Measurements from ENCODE around the gene PITPNC1. TPM values are rescaled to one million over a fixed set of nuclear protein-coding genes. Genes with fewer than 3 reads are reported as not detected.

The PITPNC1 gene
- total RNA-seq, 1 donor from 2014 or later, result 8.1 TPM

DNA sequence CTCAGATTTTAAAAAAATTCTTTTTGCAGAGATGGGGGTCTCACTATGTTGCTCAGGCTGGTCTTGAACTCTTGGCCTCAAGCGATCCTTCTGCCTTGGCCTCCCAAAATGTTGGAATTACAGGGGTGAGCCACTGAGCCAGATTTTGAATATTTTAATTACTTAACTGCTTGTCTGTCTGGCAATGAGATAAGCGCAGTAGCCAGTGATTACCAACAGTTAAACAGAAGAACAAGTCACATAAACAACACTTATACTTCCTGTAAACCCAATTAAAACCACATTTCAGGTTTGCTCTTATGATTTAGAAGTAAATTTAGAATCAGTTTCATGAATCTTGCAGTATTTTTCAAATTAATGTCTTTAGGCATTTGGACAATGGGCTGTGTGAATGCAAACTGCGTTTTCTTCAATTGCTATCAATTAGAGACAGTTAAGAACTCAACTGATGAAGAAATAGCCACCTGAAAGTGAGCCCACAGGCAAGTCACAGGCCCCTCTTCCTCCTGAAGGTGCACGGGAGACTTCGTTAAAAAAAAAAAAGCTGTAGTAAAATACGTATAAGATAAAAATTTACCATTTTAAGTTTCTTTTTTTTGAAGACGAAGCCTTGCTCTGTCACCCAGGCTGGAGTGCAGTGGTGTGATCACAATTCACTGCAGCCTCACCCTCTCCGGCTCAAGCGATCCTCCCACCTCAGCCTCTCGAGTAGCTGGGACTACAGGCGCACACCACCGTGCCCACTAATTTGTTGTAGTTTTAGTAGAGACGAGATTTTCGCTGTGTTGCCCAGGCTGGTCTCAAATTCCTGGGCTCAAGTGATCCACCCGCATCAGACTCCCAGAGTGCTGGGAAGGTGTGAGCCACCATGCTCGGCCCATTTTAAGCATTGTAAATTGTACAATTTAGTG, 73.0 kb downstream of the PITPNC1 start:
- H3K27ac ChIP-seq, result no peak overlapping the region
- no peak for DNase-seq (ENCODE audit: extremely low spot score in 2 of 2)

DNA sequence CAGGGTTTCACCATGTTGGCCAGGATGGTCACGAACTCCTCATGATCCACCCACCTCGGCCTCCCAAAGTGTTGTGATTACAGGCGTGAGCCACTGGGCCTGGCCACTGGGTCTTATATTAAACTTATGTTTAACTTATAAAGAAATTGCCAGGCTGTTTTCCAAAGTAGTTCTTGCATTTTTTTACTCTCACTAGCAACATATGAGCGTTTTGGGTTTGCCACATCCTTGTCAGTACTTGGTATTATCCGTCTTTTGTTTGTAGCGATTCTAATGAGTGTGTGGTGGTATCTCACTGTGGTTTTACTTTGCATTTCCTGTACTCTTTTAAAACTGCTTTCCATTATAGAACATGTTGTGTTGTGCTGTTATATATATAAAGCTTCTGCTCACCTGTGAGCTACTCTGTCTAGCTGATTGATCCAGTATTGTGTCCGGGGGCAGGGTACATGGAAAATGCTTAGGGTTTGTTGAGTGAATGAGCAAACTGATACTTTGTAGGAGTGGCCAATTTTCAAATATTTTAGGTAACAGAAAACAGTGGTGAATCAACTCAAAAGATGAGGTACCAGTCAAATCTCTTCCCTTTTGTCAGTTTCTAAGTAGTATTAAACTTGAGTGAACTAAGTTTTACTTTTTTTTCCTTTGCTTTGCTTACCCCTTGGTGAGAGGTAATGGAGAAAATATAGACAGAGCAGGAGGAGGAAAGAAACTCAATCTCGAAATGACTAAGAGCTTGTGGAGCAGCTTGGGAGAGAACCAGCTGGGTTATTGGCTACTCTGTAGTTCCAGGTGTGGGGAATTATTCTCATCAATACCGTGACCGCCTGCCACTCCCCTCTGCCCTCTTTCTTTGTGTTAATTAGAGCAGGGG, 75.8 kb downstream of the PITPNC1 start:
- no peaks in the 10 kb centered on the region for H3K27me3 ChIP-seq
- TF ChIP-seq POLR2A (IDR thresholded peaks at IDR 0.05) (no peak), POLR2AphosphoS5 (IDR thresholded peaks at IDR 0.05; ENCODE audit: insufficient read depth in 1 of 2, low read depth in 1 of 2) (no peak)
- TF ChIP-seq, protein P1, sequence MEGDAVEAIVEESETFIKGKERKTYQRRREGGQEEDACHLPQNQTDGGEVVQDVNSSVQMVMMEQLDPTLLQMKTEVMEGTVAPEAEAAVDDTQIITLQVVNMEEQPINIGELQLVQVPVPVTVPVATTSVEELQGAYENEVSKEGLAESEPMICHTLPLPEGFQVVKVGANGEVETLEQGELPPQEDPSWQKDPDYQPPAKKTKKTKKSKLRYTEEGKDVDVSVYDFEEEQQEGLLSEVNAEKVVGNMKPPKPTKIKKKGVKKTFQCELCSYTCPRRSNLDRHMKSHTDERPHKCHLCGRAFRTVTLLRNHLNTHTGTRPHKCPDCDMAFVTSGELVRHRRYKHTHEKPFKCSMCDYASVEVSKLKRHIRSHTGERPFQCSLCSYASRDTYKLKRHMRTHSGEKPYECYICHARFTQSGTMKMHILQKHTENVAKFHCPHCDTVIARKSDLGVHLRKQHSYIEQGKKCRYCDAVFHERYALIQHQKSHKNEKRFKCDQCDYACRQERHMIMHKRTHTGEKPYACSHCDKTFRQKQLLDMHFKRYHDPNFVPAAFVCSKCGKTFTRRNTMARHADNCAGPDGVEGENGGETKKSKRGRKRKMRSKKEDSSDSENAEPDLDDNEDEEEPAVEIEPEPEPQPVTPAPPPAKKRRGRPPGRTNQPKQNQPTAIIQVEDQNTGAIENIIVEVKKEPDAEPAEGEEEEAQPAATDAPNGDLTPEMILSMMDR (IDR thresholded peaks at IDR 0.05), result no peak
- H3K36me3 ChIP-seq, result no peaks in the 10 kb centered on the region
- intact Hi-C loops (cut with DNase I), result no loop called here
- no peak overlapping the region for H3K4me3 ChIP-seq
- H3K27ac ChIP-seq, result no peak overlapping the region
- no peaks in the 10 kb centered on the region for H3K9me3 ChIP-seq
- DNase-seq (ENCODE audit: extremely low spot score in 2 of 2), result no peak
- peaks cover under 1% of the 10 kb centered on the region for H3K4me1 ChIP-seq

More for the DNA sequence above, 73.0 kb downstream of the PITPNC1 start:
- intact Hi-C loops (cut with DNase I), result no loop called here
- Histone ChIP-seq H3K4me3 (no peak overlapping the region), H3K9me3 (no peaks in the 10 kb centered on the region), H3K36me3 (no peaks in the 10 kb centered on the region), H3K27me3 (no peaks in the 10 kb centered on the region), H3K4me1 (peaks cover 4% of the 10 kb centered on the region)
- no peak for TF ChIP-seq POLR2AphosphoS5 (IDR thresholded peaks at IDR 0.05; ENCODE audit: insufficient read depth in 1 of 2, low read depth in 1 of 2)
- TF ChIP-seq, protein P1 (IDR thresholded peaks at IDR 0.05), result no peak
- no peak for TF ChIP-seq POLR2A (IDR thresholded peaks at IDR 0.05)

GRCh38 chr17:67456103-67456502, 79.0 kb downstream of the PITPNC1 start:
- intact Hi-C loops (cut with DNase I), result no loop called here
- Histone ChIP-seq H3K4me1 (no peaks in the 10 kb centered on the region), H3K27ac (no peak overlapping the region), H3K4me3 (no peak overlapping the region), H3K9me3 (no peaks in the 10 kb centered on the region), H3K27me3 (no peaks in the 10 kb centered on the region), H3K36me3 (no peaks in the 10 kb centered on the region)
- TF ChIP-seq, protein P1 (IDR thresholded peaks at IDR 0.05), result no peak
- TF ChIP-seq POLR2A (IDR thresholded peaks at IDR 0.05) (no peak), POLR2AphosphoS5 (IDR thresholded peaks at IDR 0.05; ENCODE audit: insufficient read depth in 1 of 2, low read depth in 1 of 2) (no peak)
- DNase-seq (ENCODE audit: extremely low spot score in 2 of 2), result no peak

DNA sequence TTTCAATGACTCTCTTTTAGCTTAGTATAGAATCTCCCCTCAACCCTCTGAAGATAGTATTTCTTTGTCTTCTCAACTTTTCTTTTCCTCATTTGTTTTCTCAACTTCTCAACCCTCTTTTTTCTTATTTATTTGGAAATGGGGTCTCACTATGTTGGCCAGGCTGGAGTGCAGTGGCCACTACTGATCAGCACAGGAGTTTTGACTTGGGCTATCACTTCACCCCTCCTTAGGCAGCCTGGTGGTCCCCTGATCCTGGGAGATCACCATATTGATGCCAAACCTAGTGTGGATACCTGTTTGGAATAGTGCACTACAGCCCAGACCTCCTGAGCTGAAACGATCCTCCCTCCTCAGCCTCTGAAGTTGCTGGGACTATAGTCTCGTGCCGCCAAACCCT, 79.8 kb downstream of the PITPNC1 start:
- Histone ChIP-seq H3K4me1 (no peaks in the 10 kb centered on the region), H3K36me3 (no peaks in the 10 kb centered on the region), H3K4me3 (no peak overlapping the region), H3K27me3 (no peaks in the 10 kb centered on the region), H3K27ac (no peak overlapping the region), H3K9me3 (no peaks in the 10 kb centered on the region)
- TF ChIP-seq, protein P1 (IDR thresholded peaks at IDR 0.05), result no peak
- no peak for TF ChIP-seq POLR2AphosphoS5 (IDR thresholded peaks at IDR 0.05; ENCODE audit: insufficient read depth in 1 of 2, low read depth in 1 of 2)
- no peak for TF ChIP-seq POLR2A (IDR thresholded peaks at IDR 0.05)
- DNase-seq (ENCODE audit: extremely low spot score in 2 of 2), result no peak
- intact Hi-C loops (cut with DNase I), result no loop called here
